IMR-90 (cell line): ENCODE measurements around the gene KRTAP6-3.

ENCODE experiments used
- BHLHE40 ChIP-seq: fragments of 150-350 bp; IDR thresholded peaks from 2 replicates; pipeline ENCODE4 v1.6.1; 2016; ENCODE audit warnings: mild to moderate bottlenecking, low read depth, low read length
- CEBPB ChIP-seq: IDR thresholded peaks from 2 replicates; pipeline ENCODE4 v1.6.1; 2012; ENCODE audit warnings: low read depth, low read length, improper control_type of control experiment
- CHD1 ChIP-seq: IDR thresholded peaks from 2 replicates; pipeline ENCODE4 v1.6.1; 2012; ENCODE audit warnings: low read depth, low read length, improper control_type of control experiment
- ELK1 ChIP-seq: fragments of 150-350 bp; IDR thresholded peaks from 2 replicates; pipeline ENCODE4 v1.6.1; 2016; ENCODE audit warnings: low read depth, mild to moderate bottlenecking, low read length, moderate library complexity, borderline replicate concordance
- MAZ ChIP-seq: IDR thresholded peaks from 2 replicates; pipeline ENCODE4 v1.6.1; 2012; ENCODE audit warnings: low read depth, mild to moderate bottlenecking, low read length, improper control_type of control experiment, moderate library complexity, borderline replicate concordance
- MXI1 ChIP-seq: IDR thresholded peaks from 2 replicates; pipeline ENCODE4 v1.6.1; 2012; ENCODE audit warnings: low read depth, mild to moderate bottlenecking, low read length, moderate library complexity, borderline replicate concordance
- NFE2L2 ChIP-seq: fragments of 150-350 bp; IDR thresholded peaks from 2 replicates; pipeline ENCODE4 v1.6.1; 2016; ENCODE audit warnings: low read depth, mild to moderate bottlenecking, low read length
- POLR2A ChIP-seq: IDR thresholded peaks from 2 replicates; pipeline ENCODE4 v1.6.1; 2012; ENCODE audit warnings: mild to moderate bottlenecking, low read depth, low read length
- RAD21 ChIP-seq: IDR thresholded peaks from 2 replicates; pipeline ENCODE4 v1.6.1; 2012; ENCODE audit warnings: low read length, improper control_type of control experiment
- RCOR1 ChIP-seq: IDR thresholded peaks from 2 replicates; pipeline ENCODE4 v1.6.1; 2012; ENCODE audit warnings: mild to moderate bottlenecking, low read length, improper control_type of control experiment; ENCODE audit not compliant: insufficient replicate concordance
- RFX5 ChIP-seq: IDR thresholded peaks from 2 replicates; pipeline ENCODE4 v1.8.0; 2012; ENCODE audit warnings: low read depth, mild to moderate bottlenecking, low read length, moderate library complexity
- SMC3 ChIP-seq: fragments of 150-350 bp; IDR thresholded peaks from 2 replicates; pipeline ENCODE4 v1.6.1; 2016; ENCODE audit warnings: low read depth, mild to moderate bottlenecking, antibody characterized with exemption, low read length, moderate library complexity
- USF2 ChIP-seq: fragments of 150-350 bp; IDR thresholded peaks from 2 replicates; pipeline ENCODE4 v1.6.1; 2017; ENCODE audit warnings: mild to moderate bottlenecking, antibody characterized with exemption, low read length, low read depth
- TF ChIP-seq, protein P1 (sequence below): conservative IDR thresholded peaks from 2 replicates; pipeline ENCODE4 v1.5.1; 2012; ENCODE audit warnings: mild to moderate bottlenecking, low read depth, low read length, improper control_type of control experiment

DNA sequence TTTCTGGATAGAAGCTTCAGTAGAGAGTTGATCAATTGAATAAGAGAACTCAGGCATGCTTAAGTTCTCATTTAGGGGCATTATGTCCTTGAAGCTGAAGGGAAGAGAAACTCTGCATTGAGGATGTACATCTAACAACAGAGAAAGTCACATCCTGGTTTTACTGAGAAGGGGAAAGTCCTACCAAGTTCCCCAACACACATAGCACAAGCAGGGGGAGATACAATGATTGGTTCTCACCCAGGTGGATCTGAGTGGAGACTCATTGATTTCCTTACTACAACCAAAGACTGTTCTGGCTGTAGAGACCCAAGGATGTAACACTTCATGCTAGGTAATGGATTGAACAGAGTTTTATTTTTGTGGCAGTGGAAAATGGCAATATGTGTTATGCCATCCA, 23.0 kb downstream of the KRTAP6-3 start:
- TF ChIP-seq, protein P1, sequence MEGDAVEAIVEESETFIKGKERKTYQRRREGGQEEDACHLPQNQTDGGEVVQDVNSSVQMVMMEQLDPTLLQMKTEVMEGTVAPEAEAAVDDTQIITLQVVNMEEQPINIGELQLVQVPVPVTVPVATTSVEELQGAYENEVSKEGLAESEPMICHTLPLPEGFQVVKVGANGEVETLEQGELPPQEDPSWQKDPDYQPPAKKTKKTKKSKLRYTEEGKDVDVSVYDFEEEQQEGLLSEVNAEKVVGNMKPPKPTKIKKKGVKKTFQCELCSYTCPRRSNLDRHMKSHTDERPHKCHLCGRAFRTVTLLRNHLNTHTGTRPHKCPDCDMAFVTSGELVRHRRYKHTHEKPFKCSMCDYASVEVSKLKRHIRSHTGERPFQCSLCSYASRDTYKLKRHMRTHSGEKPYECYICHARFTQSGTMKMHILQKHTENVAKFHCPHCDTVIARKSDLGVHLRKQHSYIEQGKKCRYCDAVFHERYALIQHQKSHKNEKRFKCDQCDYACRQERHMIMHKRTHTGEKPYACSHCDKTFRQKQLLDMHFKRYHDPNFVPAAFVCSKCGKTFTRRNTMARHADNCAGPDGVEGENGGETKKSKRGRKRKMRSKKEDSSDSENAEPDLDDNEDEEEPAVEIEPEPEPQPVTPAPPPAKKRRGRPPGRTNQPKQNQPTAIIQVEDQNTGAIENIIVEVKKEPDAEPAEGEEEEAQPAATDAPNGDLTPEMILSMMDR: no peak
- TF ChIP-seq POLR2A: no peak
- TF ChIP-seq BHLHE40: no peak
- TF ChIP-seq CHD1: no peak
- no peak for TF ChIP-seq CEBPB
- no peak for TF ChIP-seq USF2
- TF ChIP-seq RCOR1: no peak
- no peak for TF ChIP-seq RAD21
- no peak for TF ChIP-seq SMC3
- no peak for TF ChIP-seq ELK1
- no peak for TF ChIP-seq MXI1
- no peak for TF ChIP-seq MAZ
- no peak for TF ChIP-seq NFE2L2
- no peak for TF ChIP-seq RFX5
